Effector memory CD8-positive, alpha-beta T cell (primary cell): ENCODE results near the gene EGR1.

Source experiments
- ATAC-seq: fragments of 150-1000 bp; cut with Tn5 transposase; replicated peaks from 2 replicates; pipeline ENCODE4 v1.10.0; 2021; ENCODE audit warnings: mild to moderate bottlenecking, moderate library complexity
- DNase-seq, 3 experiments: peaks; one replicate each; pipeline ENCODE4 v3.0.0; 2021
- H3K27ac Mint-ChIP-seq, 2 donors: one replicate each; pipeline ENCODE4 v1.8.0; 2022; ENCODE audit warnings: mild to moderate bottlenecking in 2 of 2, mixed read lengths in 2 of 2, moderate library complexity in 2 of 2
- H3K27me3 Mint-ChIP-seq, 2 donors: one replicate each; pipeline ENCODE4 v1.8.0; 2022; ENCODE audit warnings: mixed read lengths in 2 of 2
- H3K36me3 Mint-ChIP-seq: one replicate; pipeline ENCODE4 v1.8.0; 2022; ENCODE audit warnings: mild to moderate bottlenecking, moderate library complexity, mixed read lengths; ENCODE audit not compliant: insufficient read depth
- H3K4me1 Mint-ChIP-seq, 2 donors: one replicate each; pipeline ENCODE4 v1.8.0; 2022; ENCODE audit warnings: low read depth in 2 of 2, mixed read lengths in 2 of 2
- H3K4me3 Mint-ChIP-seq, 2 donors: one replicate each; pipeline ENCODE4 v1.8.0; 2022; ENCODE audit warnings: mild to moderate bottlenecking in 2 of 2, mixed read lengths in 2 of 2, moderate library complexity in 2 of 2
- H3K9me3 Mint-ChIP-seq, 2 donors: one replicate each; pipeline ENCODE4 v1.8.0; 2022; ENCODE audit warnings: mixed read lengths in 2 of 2

The EGR1 gene

DNA sequence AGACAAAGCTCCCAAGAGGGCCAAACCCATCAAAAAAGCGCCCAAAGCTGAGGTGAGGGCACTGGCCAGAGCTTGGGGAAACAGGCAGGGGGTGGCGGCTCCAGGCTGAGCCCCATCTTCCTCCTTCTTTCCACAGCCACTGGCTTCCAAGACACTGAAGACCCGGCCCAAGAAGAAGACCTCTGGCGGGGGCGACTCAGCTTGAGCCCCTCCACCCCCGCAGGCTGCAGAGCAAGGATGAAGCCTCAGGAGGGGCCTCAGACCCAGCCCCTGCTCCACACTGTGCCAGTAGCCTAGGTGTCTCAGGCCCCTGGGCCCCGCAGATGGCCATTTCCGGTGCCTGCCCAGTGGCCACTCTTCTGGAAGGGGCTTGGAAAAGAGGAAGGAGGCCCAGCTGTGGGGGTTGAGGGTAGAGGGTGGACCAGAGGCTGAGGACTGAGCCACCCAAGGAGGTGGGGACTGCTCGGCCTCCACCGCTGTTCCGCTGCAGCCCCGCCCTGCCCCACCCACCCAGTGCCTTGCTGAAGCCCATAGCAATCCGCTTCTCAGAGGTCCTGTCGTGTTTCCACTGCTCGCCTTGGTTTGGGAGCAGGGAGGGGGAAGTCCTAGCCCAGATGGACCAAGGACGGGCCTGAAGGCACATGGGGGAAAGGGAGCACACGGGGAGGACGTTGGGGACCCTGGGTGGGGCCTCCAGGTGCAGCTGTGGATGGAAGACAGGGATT lies 19.6 kb upstream of the EGR1 start:
- ATAC-seq = no peak
- H3K9me3 Mint-ChIP-seq = no peaks in the 10 kb centered on the region
- DNase-seq = no peak
- H3K4me3 Mint-ChIP-seq = no peak overlapping the region
- H3K36me3 Mint-ChIP-seq = peaks cover 3% of the 10 kb centered on the region
- peaks cover 4 to 6% of the 10 kb centered on the region in 2 donors for H3K4me1 Mint-ChIP-seq
- no peak overlapping the region for H3K27ac Mint-ChIP-seq
- H3K27me3 Mint-ChIP-seq = no peaks in the 10 kb centered on the region

DNA sequence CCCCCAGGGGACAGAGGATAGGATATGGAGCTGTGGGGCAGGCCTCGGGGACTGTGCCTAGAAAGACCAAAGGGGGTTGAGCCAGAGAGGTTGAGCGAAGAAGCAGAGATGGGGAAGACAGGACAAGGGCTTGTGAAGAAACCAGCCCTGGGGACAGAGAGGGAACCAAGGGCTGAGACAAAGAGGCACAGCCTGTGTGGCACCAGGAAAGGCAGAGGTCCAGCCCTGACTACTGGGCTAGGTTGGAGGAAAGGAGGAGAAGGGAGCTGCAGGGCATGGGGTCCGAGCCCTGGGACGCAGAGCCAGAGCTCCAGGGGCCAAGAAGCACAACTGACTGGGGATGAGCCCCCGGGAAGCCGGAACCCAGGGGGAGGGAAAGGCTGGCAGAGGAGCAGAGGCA lies 17.2 kb upstream of the EGR1 start:
- Mint-ChIP-seq H3K4me3 (no peak overlapping the region), H3K36me3 (peaks cover 4% of the 10 kb centered on the region), H3K4me1 (peaks cover 6 to 8% of the 10 kb centered on the region in 2 donors), H3K9me3 (no peaks in the 10 kb centered on the region), H3K27me3 (no peaks in the 10 kb centered on the region), H3K27ac (no peak overlapping the region)
- no peak for DNase-seq
- ATAC-seq = no peak

GRCh38 chr5:138448481-138449398 lies 16.5 kb upstream of the EGR1 start:
- peaks cover 4% of the 10 kb centered on the region for H3K36me3 Mint-ChIP-seq
- H3K4me3 Mint-ChIP-seq = no peak overlapping the region
- H3K9me3 Mint-ChIP-seq = no peaks in the 10 kb centered on the region
- ATAC-seq = no peak
- H3K4me1 Mint-ChIP-seq = peaks cover 6 to 8% of the 10 kb centered on the region in 2 donors
- no peak for DNase-seq
- no peaks in the 10 kb centered on the region for H3K27me3 Mint-ChIP-seq
- H3K27ac Mint-ChIP-seq = no peak overlapping the region

- DNase-seq (peak; percentile 75 to 79 (median 78)), ATAC-seq (peak; percentile 94)
- H3K36me3 Mint-ChIP-seq = peaks cover 4% of the 10 kb centered on the region
- H3K4me3 Mint-ChIP-seq = peak overlapping the region in 1 of 2 donors; percentile 49
- no peaks in the 10 kb centered on the region for H3K9me3 Mint-ChIP-seq
- H3K27ac Mint-ChIP-seq = peak overlapping the region in 1 of 2 donors; percentile 46
- no peaks in the 10 kb centered on the region for H3K27me3 Mint-ChIP-seq
- peaks cover 6 to 8% of the 10 kb centered on the region in 2 donors for H3K4me1 Mint-ChIP-seq
These were observed 15.6 kb upstream of the EGR1 start for GRCh38 chr5:138449501-138450239.

- DNase-seq (no peak), ATAC-seq (no peak)
- Mint-ChIP-seq H3K27ac (no peak overlapping the region), H3K4me3 (no peak overlapping the region), H3K27me3 (no peaks in the 10 kb centered on the region), H3K36me3 (peaks cover 4% of the 10 kb centered on the region), H3K9me3 (no peaks in the 10 kb centered on the region), H3K4me1 (peaks cover 6 to 8% of the 10 kb centered on the region in 2 donors)
These were observed 14.3 kb upstream of the EGR1 start for GRCh38 chr5:138450971-138451370.

DNA sequence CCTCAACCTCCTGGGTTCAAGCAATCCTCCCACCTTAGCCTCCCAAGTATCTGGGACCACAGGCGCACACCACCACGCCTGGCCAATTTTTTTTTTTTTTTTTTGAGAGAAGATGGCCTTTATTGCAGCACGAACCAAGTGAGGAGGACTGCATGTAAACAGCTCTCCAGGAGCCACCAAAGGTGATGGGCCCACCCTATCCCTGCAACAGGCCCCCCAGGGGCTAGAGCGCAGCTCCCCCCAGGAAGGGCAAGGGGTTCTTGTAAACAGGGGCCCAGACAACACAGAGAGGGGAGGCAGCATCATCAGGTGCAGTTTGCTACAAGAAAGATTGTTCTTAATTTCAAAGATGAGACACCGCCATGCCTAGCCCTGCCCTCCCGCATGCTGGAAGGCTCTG lies 12.6 kb upstream of the EGR1 start:
- ATAC-seq = no peak
- no peak for DNase-seq
- no peak overlapping the region for H3K4me3 Mint-ChIP-seq
- H3K4me1 Mint-ChIP-seq = peaks cover 8 to 10% of the 10 kb centered on the region in 2 donors
- H3K9me3 Mint-ChIP-seq = no peaks in the 10 kb centered on the region
- H3K27ac Mint-ChIP-seq = no peak overlapping the region
- H3K27me3 Mint-ChIP-seq = no peaks in the 10 kb centered on the region
- H3K36me3 Mint-ChIP-seq = peaks cover 7% of the 10 kb centered on the region

- Mint-ChIP-seq H3K4me3 (no peak overlapping the region), H3K9me3 (no peaks in the 10 kb centered on the region), H3K27me3 (no peaks in the 10 kb centered on the region), H3K36me3 (peaks cover 7% of the 10 kb centered on the region), H3K27ac (no peak overlapping the region), H3K4me1 (peaks cover 12 to 14% of the 10 kb centered on the region in 2 donors)
- DNase-seq = no peak
- no peak for ATAC-seq
These were observed 11.7 kb upstream of the EGR1 start for GRCh38 chr5:138453590-138453989.

GRCh38 chr5:138454121-138454520 lies 11.2 kb upstream of the EGR1 start:
- Mint-ChIP-seq H3K36me3 (peaks cover 8% of the 10 kb centered on the region), H3K9me3 (no peaks in the 10 kb centered on the region), H3K27me3 (no peaks in the 10 kb centered on the region), H3K4me3 (no peak overlapping the region), H3K27ac (no peak overlapping the region), H3K4me1 (peaks cover 17 to 19% of the 10 kb centered on the region in 2 donors)
- ATAC-seq = no peak
- DNase-seq = no peak

GRCh38 chr5:138455232-138455930 lies 9.9 kb upstream of the EGR1 start:
- H3K27ac Mint-ChIP-seq = peak overlapping the region in 1 of 2 donors; percentile 67
- H3K4me1 Mint-ChIP-seq = peaks cover 23 to 25% of the 10 kb centered on the region in 2 donors
- H3K27me3 Mint-ChIP-seq = no peaks in the 10 kb centered on the region
- no peak overlapping the region for H3K4me3 Mint-ChIP-seq
- no peak for ATAC-seq
- H3K36me3 Mint-ChIP-seq = peaks cover 11% of the 10 kb centered on the region
- no peaks in the 10 kb centered on the region for H3K9me3 Mint-ChIP-seq
- DNase-seq = no peak

DNA sequence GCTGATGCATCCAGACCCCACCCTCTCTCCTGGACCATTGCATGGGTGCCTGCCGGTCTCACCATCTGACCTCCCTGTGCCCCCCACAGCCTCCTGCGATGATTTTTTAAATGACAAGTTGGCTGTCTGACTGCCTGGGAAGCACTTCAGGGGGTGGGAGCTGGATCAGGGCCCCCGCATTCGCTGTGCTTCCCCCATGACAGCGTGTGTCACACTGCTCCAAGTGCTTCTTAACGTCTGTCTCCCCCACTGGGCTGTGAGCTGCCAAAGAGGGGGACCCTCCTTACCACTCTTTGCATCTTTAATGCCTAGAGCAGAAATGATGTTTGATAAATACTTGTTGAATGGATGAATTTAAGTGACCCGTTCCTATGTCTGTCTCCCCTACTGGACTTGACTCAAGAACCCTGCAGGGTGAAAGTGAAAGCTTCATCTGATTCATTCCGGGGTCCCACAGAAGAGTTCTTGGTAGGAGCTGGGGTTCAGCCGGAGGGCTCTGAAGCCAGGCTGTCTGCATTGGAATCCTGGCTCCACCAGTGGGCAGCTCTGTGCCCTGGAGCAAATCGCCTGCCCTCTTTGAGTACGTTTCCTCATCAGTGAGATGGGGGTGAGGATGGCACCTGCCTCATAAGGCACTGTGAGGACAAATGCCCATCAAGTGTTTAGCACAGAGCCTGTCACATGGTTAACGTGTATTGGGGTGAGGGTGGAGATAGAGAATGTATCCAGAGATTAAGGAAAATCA lies 7.6 kb upstream of the EGR1 start:
- peaks cover 29 to 31% of the 10 kb centered on the region in 2 donors for H3K4me1 Mint-ChIP-seq
- no peaks in the 10 kb centered on the region for H3K9me3 Mint-ChIP-seq
- ATAC-seq (no peak), DNase-seq (no peak)
- H3K36me3 Mint-ChIP-seq = peaks cover 6% of the 10 kb centered on the region
- peak overlapping the region in 1 of 2 donors; percentile 27 for H3K4me3 Mint-ChIP-seq
- peak overlapping the region; percentile 98 to 100 for H3K27ac Mint-ChIP-seq
- H3K27me3 Mint-ChIP-seq = no peaks in the 10 kb centered on the region

GRCh38 chr5:138458384-138458783 lies 6.9 kb upstream of the EGR1 start:
- DNase-seq = no peak
- Mint-ChIP-seq H3K27ac (peak overlapping the region; percentile 98 to 100), H3K4me1 (peaks cover 29 to 31% of the 10 kb centered on the region in 2 donors), H3K27me3 (no peaks in the 10 kb centered on the region), H3K9me3 (no peaks in the 10 kb centered on the region), H3K4me3 (no peak overlapping the region), H3K36me3 (peaks cover 8% of the 10 kb centered on the region)
- ATAC-seq = no peak

- DNase-seq (no peak), ATAC-seq (peak; percentile 20)
- Mint-ChIP-seq H3K36me3 (peaks cover 13% of the 10 kb centered on the region), H3K4me1 (peaks cover 29 to 31% of the 10 kb centered on the region in 2 donors), H3K27ac (peak overlapping the region; percentile 98 to 100), H3K9me3 (no peaks in the 10 kb centered on the region), H3K27me3 (no peaks in the 10 kb centered on the region), H3K4me3 (peak overlapping the region; percentile 74 to 76)
These were observed 6.4 kb upstream of the EGR1 start for GRCh38 chr5:138458856-138459255.
